AG10803 (cell line): ENCODE measurements around the gene PAX6.

Experiments used
- DNase-seq: peaks from one replicate; pipeline ENCODE4 v3.0.0; 2010; ENCODE audit warnings: low read depth
- H3K4me3 ChIP-seq: 2 replicates; pipeline ENCODE4 v1.5.1; 2011; ENCODE audit warnings: mild to moderate bottlenecking, low read length, control low read depth
- CTCF ChIP-seq: conservative IDR thresholded peaks from 2 replicates; pipeline ENCODE4 v1.5.1; 2011; ENCODE audit warnings: mild to moderate bottlenecking, low read length, control low read depth, inconsistent platforms

The PAX6 gene

DNA sequence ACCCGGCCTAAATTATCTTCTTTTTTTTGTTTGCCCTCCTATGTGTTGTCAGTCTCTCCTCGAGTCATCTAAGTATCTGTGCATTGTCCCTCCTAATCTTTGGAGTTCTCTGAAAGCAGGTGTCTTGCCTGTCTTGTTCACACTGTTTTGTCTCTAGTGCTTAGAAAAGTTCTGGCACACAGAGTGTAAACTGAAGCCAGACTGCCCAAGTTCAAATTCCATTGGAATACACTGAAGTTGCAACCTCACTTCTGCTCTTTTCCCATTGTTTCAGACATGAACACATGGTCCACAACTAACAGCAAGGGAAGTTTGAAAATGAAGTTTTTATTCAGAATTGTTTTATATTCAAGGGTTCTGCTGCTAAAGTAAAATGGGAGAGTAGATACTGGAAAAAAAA is 38.7 kb downstream of the PAX6 start:
- no peak for TF ChIP-seq CTCF
- DNase-seq: no peak
- no peak overlapping the region for H3K4me3 ChIP-seq

GRCh38 chr11:31770011-31770700 is 41.0 kb downstream of the PAX6 start:
- no peak overlapping the region for H3K4me3 ChIP-seq
- no peak for TF ChIP-seq CTCF

GRCh38 chr11:31768749-31769640 is 42.1 kb downstream of the PAX6 start:
- TF ChIP-seq CTCF: no peak
- no peak for DNase-seq
- H3K4me3 ChIP-seq: no peak overlapping the region

More at GRCh38 chr11:31770011-31770700, 41.0 kb downstream of the PAX6 start:
- no peak for DNase-seq

- no peak for DNase-seq
- TF ChIP-seq CTCF: no peak
- H3K4me3 ChIP-seq: no peak overlapping the region
Observed at GRCh38 chr11:31767685-31768084, 43.4 kb downstream of the PAX6 start.

DNA sequence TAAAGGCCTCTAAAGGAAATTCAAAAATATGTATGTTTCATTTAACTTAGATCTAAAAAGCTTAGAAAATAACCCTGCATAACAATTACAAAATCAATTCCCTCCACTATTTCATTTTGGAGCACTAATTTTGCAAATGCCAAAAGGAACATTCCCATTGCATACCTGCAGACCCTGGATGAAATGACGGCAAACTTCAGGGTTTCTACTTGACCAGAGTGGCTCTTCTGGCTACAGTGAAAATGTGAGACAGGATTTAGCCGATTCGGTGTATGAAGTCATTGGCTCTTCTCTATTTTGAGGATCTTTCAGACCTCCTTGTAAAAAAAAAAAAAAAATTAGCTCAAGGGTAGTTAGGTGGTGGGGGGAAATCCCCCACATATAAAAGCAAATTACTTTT is 44.1 kb downstream of the PAX6 start:
- H3K4me3 ChIP-seq: no peak overlapping the region
- DNase-seq: no peak
- no peak for TF ChIP-seq CTCF

GRCh38 chr11:31764766-31765165 is 46.4 kb downstream of the PAX6 start:
- DNase-seq: no peak
- TF ChIP-seq CTCF: no peak
- no peak overlapping the region for H3K4me3 ChIP-seq

- no peak for TF ChIP-seq CTCF
- H3K4me3 ChIP-seq: no peak overlapping the region
- no peak for DNase-seq
Observed at GRCh38 chr11:31764261-31764660, 46.9 kb downstream of the PAX6 start.
